GM21825 (cell line): Measurements from ENCODE around the gene ZNF581.
A peak's percentile ranks its signal among the peaks of the same experiment; 100 is the strongest.

Experiments used
- ATAC-seq: cut with Tn5 transposase; IDR thresholded peaks from one replicate; pipeline ENCODE4 v1.9.1; 2021; ENCODE audit warnings: mild to moderate bottlenecking, moderate library complexity; ENCODE audit not compliant: unreplicated experiment

The ZNF581 gene

DNA sequence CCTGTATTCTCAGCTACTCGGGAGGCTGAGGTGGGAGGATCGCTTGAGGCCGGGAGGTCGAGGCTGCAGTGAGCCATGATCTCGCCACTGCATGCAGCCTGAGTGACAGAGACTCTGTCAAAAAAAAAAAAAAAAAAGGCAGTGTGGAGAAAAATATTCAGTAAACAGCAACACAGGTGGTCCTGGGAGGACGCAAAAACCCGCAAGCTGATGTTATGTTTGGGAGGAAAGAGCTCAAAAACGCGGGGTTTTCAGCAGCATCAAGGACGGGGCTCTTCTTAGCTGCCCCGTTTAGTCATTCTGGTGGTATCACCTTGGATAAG, 18.5 kb upstream of the ZNF581 start:
- no peak for ATAC-seq

- no peak for ATAC-seq
Measured at GRCh38 chr19:55626350-55626749, 17.1 kb upstream of the ZNF581 start.

GRCh38 chr19:55632463-55632834, 11.0 kb upstream of the ZNF581 start:
- no peak for ATAC-seq

- ATAC-seq, result no peak
Measured at GRCh38 chr19:55633861-55634260, 9.6 kb upstream of the ZNF581 start.

DNA sequence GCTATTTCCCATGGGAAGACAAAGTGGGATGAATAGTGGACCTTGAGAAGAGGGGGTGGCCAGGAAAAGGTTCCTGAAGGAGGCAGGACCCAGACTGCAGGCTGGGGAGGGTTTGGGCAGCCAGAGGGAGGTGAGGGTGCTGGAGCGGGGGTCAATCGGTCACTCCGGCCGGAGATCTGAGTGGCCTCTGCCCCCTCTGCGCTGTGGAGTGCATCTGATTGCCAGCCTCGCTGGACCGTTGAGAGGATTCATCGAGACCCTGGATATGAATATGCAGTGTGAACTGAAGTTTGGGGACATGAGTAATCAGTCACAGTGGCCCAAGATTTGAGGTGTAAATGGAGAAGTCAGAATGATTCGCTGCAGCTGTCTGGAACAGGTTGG, 8.1 kb upstream of the ZNF581 start:
- no peak for ATAC-seq

- no peak for ATAC-seq
Measured at GRCh38 chr19:55635856-55636440, 7.5 kb upstream of the ZNF581 start.

GRCh38 chr19:55636723-55637122, 6.7 kb upstream of the ZNF581 start:
- ATAC-seq, result no peak

DNA sequence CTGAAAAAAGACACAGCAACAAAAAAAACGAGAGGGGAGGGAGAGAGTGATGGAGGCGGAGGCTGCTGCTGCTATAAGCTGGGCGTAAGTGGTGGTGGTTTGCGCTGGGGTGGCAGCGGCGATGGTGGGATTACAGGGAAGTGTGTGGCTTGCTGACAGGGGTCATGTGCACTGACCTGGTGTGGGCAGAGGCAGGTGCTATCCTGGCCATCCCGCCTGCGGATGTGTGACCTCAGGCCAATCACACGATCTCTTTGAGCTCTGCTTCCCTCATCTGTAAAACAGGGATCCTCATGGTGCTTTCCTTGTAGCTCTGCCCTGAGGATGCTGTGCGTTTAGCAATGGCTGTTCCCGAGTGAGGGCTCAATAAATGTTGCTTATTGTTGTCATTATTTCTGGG, 5.9 kb upstream of the ZNF581 start:
- no peak for ATAC-seq

DNA sequence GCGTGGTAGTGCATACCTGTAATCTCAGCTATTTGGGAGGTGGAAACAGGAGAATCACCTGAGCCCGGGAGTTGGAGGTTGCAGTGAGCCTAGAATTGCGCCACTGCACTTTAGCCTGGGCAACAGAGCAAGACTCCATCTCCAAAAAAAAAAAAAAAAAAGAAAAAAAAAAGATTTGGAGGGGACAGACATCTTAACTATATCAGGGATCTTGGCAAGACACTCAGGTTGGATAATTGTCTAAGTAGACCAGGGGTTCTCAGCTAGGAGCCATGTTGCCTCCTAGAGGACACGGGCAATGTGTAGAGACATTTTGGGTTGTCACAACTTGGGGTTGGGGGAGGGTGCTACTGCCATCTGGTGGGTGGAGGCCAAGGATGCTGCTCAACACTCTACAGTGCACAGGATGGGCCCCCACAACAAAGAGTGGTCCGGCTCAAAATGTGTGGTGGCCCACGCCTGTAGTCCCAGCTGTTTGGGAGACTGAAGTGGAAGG, 4.5 kb upstream of the ZNF581 start:
- no peak for ATAC-seq

DNA sequence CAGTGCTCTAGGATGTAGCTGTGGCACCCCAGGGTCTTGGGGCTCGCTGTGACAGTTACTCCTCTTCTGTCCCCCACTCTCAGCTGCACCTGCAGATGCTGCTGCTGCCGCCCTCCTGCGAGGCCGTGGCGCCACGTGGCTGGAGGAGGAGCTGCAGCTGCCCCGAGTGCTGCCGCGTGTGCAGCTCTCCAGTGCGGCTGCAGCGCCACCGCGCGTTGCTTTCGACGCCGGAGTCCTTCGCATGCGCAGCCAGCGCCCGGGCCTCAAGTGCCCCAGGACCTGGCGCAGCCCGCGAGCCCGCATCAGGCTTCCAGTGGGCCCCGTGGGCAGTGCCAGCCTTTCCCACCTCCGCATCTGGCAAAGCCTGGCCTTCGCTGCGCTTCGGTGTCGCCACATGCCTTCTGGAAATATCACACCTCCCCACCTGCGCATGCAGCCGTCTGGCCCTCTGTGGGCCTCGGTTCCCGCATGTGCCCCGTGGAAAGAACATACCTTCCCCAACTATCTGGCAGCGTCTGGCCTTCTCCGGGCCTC, 3.3 kb upstream of the ZNF581 start:
- no peak for ATAC-seq

- ATAC-seq, result peak; percentile 39
Measured at GRCh38 chr19:55640577-55641425, 2.6 kb upstream of the ZNF581 start, which contains the start of gene ZNF580. Gene ZNF580 (plus strand): TSS chr19:55641002. CDS start chr19:55642509, 1,507 bp downstream.

DNA sequence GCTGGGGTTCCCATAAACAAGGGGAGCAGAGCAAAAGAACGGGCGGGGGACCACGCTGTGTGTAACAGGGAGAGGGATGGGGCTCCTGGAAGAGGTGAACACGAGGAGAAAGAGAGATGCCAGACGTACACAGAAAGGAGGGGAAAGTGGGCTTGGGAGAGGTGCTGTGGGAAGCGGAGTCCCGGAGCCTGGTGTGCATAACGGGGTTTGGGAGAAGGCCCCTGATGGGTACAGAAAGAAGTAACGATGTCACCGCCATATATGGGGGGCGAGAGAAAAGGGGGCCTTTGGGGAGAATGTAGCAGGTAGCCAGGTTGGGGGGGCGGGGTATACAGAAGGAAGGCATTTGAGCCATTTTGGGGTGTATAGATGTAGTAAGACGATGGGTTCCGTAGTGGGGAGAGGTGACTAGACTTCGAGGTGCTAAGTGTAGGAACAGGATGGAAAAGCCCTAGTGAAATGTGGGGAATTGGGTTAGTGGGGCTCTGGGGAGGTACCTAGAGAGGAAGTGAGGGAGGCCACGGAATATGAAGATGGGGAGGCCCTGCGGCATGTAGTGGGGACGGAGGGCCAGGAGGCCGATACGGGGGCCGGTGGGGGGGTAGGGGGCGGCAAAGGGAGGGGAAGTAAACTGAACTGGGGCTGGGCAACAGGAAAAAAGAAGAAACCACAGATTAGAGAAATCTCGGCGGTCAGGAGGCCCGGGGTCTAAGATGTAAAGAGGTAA, 1.9 kb upstream of the ZNF581 start:
- no peak for ATAC-seq

DNA sequence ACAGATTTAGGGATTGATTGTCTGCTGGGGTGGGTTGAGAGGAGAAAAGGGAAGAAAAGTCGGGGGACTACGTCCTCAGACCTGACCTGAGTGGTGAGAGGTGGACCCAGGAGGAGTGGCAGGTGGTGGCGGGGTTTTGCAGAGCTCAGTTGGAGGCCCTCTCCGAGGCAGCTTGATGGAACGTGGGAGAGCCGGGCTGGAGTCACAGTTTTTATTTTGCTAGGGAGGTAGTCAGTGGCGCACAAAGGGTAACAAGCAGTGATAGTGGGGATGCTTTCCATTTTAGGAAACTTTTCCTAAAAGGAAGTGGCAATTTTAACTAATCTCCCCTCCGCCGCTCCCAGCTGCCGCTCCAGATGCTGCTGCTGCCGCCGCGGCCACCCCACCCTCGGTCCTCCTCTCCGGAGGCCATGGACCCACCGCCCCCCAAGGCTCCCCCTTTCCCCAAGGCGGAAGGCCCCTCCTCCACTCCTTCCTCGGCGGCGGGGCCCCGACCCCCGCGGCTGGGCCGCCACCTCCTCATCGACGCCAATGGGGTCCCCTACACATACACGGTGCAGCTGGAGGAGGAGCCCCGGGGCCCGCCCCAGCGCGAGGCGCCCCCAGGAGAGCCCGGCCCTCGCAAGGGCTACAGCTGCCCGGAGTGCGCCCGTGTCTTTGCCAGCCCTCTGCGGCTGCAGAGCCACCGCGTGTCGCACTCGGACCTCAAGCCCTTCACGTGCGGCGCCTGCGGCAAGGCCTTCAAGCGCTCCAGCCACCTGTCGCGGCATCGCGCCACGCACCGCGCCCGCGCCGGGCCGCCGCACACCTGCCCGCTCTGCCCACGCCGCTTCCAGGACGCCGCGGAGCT, 1.1 kb upstream of the ZNF581 start:
- ATAC-seq, result no peak

GRCh38 chr19:55643887-55644176, 383 bp downstream of the ZNF581 start:
- ATAC-seq, result no peak

- no peak for ATAC-seq
Measured at GRCh38 chr19:55644191-55644833, 863 bp downstream of the ZNF581 start.

- ATAC-seq, result no peak
Measured at GRCh38 chr19:55644842-55645511, 1.5 kb downstream of the ZNF581 start.

DNA sequence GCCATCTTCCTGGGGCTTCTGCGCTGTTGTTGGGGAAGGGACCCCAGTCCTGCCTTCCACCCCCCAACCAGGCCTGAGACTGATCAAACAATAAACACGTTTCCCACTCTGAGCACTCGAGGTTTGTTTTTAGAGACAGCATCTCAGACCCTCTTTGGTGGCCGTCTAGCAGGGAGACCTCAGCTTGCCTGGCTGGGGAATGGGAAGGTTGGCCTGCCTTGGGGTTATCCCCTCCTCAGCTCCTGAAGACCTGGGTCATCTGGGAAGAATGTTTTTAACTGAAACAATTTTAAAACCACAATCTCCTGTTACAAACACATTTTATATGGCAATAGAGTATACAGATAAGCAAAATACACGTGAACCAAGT, 2.0 kb downstream of the ZNF581 start:
- ATAC-seq, result no peak

DNA sequence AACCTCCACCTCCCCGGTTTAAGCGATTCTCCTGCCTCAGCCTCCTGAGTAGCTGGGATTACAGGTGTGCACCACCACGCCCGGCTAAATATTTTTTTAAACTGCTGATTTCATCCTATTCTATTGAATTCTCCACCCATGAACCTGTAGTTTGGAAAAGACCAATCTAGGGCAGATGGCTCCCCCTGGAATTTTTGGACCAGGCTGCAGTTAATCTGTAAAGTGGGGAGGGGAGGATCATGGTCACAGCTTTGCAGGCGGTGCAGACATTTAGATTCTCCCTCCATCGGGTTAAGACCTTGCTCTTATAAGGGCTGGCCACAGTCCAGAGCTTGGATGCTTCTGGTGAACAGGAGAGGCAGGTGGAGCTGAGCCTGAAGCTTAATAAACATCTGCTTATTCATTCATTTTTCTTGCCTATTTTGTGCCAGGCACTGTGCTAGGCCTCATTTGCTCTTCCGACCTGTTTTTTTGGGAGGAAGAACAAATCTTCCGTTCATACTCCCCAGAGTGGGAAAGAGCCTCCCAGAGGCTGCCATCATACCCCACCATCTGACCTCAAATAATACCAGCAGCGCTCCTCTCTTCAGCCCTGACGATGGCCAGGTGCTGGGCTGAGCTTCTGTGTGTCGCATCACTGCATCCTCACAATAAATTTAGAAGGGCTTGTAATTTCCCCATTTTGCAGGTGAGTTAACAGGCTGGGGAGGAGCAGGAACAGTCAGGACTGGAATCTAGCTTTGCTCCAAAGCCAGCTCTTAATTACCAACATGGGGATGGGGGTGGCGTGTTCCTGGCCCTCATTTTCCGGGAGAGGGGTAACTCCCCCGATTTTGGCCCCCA, 3.7 kb downstream of the ZNF581 start:
- ATAC-seq, result no peak
